Measurements from ENCODE around the gene PTX3.

Gene PTX3

GRCh38 chr3:157394411-157394810 lies 42.2 kb upstream of the PTX3 start:
- no peak for DNase-seq (ENCODE audit: low read depth)
- no peak for TF ChIP-seq CTCF (conservative IDR thresholded peaks at IDR 0.05; ENCODE audit: low read depth, low read length)
- H3K4me3 ChIP-seq (ENCODE audit: low read length): no peak overlapping the region

GRCh38 chr3:157398598-157398997 lies 38.1 kb upstream of the PTX3 start:
- H3K4me3 ChIP-seq (ENCODE audit: low read length): no peak overlapping the region
- DNase-seq (ENCODE audit: low read depth): no peak
- no peak for TF ChIP-seq CTCF (conservative IDR thresholded peaks at IDR 0.05; ENCODE audit: low read depth, low read length)

- DNase-seq (ENCODE audit: low read depth): no peak
- no peak overlapping the region for H3K4me3 ChIP-seq (ENCODE audit: low read length)
- no peak for TF ChIP-seq CTCF (conservative IDR thresholded peaks at IDR 0.05; ENCODE audit: low read depth, low read length)
Observed at GRCh38 chr3:157404381-157404780, 32.3 kb upstream of the PTX3 start.

- no peak overlapping the region for H3K4me3 ChIP-seq (ENCODE audit: low read length)
- TF ChIP-seq CTCF (conservative IDR thresholded peaks at IDR 0.05; ENCODE audit: low read depth, low read length): no peak
- DNase-seq (ENCODE audit: low read depth): no peak
Observed at GRCh38 chr3:157405457-157405856, 31.2 kb upstream of the PTX3 start.

- TF ChIP-seq CTCF (conservative IDR thresholded peaks at IDR 0.05; ENCODE audit: low read depth, low read length): no peak
- no peak for DNase-seq (ENCODE audit: low read depth)
- no peak overlapping the region for H3K4me3 ChIP-seq (ENCODE audit: low read length)
Observed at GRCh38 chr3:157406394-157406793, 30.3 kb upstream of the PTX3 start.

GRCh38 chr3:157407769-157408168 lies 28.9 kb upstream of the PTX3 start:
- no peak for TF ChIP-seq CTCF (conservative IDR thresholded peaks at IDR 0.05; ENCODE audit: low read depth, low read length)
- H3K4me3 ChIP-seq (ENCODE audit: low read length): no peak overlapping the region
- no peak for DNase-seq (ENCODE audit: low read depth)

- TF ChIP-seq CTCF (conservative IDR thresholded peaks at IDR 0.05; ENCODE audit: low read depth, low read length): no peak
- no peak overlapping the region for H3K4me3 ChIP-seq (ENCODE audit: low read length)
- DNase-seq (ENCODE audit: low read depth): no peak
Observed at GRCh38 chr3:157408499-157409149, 28.0 kb upstream of the PTX3 start.
